ENCODE data around the gene COL21A1. TPM values are rescaled to one million over a fixed set of nuclear protein-coding genes. Genes with fewer than 3 reads are reported as not detected.

COL21A1 gene
- total RNA-seq, 1 experiment from 2014 or later, result 3.3 TPM

DNA sequence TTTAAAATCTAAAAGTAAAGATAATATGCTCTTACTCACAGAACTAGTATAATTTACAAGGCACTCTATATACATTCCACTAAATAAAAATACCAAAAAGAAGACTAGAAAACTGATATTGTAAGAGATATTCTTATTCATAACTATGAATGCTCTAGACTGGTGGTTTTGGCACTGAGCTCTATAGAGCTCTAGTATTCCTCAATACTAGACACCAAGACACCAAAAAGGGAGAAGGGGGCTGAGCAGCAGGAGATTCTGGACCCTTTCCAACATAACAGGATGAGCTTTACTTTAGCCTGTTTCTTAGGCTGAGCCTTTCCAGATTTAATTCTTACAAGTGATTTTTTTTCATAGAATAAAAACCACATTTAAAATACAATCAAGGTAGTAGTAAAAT lies 173.6 kb downstream of the COL21A1 start:
- H3K9me3 ChIP-seq (ENCODE audit: control insufficient read depth, insufficient read depth, low read depth, low read length), result peaks cover 24% of the 10 kb centered on the region; the same call in 1 of the 2 replicates
- TF ChIP-seq TCF7L2 (IDR thresholded peaks at IDR 0.05; ENCODE audit: low read depth, low read length), result no peak
- H3K27me3 ChIP-seq (ENCODE audit: control insufficient read depth, insufficient read depth, low read length), result no peaks in the 10 kb centered on the region
- CTCF ChIA-PET, result no interaction called here
- DNase-seq (ENCODE audit: low read depth, low spot score), result no peak
- intact Hi-C loops (cut with micrococcal nuclease; ENCODE audit: unreplicated experiment) (loop anchor here (10.0 kb wide), 1 partner anchor 61 kb away; no protein-coding TSS in a partner anchor), in situ Hi-C loops (cut with HindIII; ENCODE audit: low pct_unique_long_range_greater_than_20kb, low sequenced_read_pairs) (no loop called here)
- no peak overlapping the region for H3K27ac ChIP-seq (ENCODE audit: low read length)
- POLR2A ChIA-PET, result interaction anchor here (0.7 kb wide), 1 partner anchor 12 kb away, joined by 3 read pairs; no protein-coding TSS in a partner anchor
- H3K36me3 ChIP-seq (ENCODE audit: control insufficient read depth, insufficient read depth, low read length), result no peaks in the 10 kb centered on the region
- no peak overlapping the region for H3K4me3 ChIP-seq (ENCODE audit: low read depth in 2 of 2, low read length in 2 of 2)
- BruUV-seq (replicated peaks), result no TSS peak
- H3K4me1 ChIP-seq (ENCODE audit: control insufficient read depth, insufficient read depth, low read length), result no peaks in the 10 kb centered on the region
- ATAC-seq, result no peak

DNA sequence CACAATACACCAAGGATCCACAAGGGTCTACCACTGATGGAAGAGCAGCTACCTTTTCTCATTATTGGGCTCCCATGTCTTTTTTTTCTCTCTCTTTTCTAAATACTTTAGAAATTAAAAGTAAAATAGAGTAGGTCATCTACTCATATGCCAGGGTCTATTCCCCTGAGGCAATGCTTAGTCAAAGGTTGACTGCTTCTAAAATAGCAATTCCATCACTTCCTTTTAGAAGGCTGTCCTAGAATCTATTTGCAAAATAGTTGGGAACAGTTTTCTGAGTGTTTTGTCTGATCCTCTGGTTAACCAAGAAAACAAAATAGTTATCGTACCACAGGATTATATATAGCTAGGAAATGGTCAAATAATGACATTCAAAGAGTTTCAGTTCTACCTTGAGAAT lies 174.1 kb downstream of the COL21A1 start:
- DNase-seq (ENCODE audit: low read depth, low spot score), result no peak
- no peaks in the 10 kb centered on the region for H3K36me3 ChIP-seq (ENCODE audit: control insufficient read depth, insufficient read depth, low read length)
- intact Hi-C loops (cut with micrococcal nuclease; ENCODE audit: unreplicated experiment) (loop anchor here (10.0 kb wide), 1 partner anchor 61 kb away; no protein-coding TSS in a partner anchor), in situ Hi-C loops (cut with HindIII; ENCODE audit: low pct_unique_long_range_greater_than_20kb, low sequenced_read_pairs) (no loop called here)
- no peak for ATAC-seq
- ChIA-PET POLR2A (no interaction called here), CTCF (no interaction called here)
- H3K27me3 ChIP-seq (ENCODE audit: control insufficient read depth, insufficient read depth, low read length), result no peaks in the 10 kb centered on the region
- no peak for TF ChIP-seq POLR2AphosphoS5 (IDR thresholded peaks at IDR 0.05; ENCODE audit: low read depth, low read length)
- TF ChIP-seq, protein P1, sequence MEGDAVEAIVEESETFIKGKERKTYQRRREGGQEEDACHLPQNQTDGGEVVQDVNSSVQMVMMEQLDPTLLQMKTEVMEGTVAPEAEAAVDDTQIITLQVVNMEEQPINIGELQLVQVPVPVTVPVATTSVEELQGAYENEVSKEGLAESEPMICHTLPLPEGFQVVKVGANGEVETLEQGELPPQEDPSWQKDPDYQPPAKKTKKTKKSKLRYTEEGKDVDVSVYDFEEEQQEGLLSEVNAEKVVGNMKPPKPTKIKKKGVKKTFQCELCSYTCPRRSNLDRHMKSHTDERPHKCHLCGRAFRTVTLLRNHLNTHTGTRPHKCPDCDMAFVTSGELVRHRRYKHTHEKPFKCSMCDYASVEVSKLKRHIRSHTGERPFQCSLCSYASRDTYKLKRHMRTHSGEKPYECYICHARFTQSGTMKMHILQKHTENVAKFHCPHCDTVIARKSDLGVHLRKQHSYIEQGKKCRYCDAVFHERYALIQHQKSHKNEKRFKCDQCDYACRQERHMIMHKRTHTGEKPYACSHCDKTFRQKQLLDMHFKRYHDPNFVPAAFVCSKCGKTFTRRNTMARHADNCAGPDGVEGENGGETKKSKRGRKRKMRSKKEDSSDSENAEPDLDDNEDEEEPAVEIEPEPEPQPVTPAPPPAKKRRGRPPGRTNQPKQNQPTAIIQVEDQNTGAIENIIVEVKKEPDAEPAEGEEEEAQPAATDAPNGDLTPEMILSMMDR (IDR thresholded peaks at IDR 0.05), result no peak
- TF ChIP-seq TCF7L2 (IDR thresholded peaks at IDR 0.05; ENCODE audit: low read depth, low read length), result no peak
- TF ChIP-seq, protein P2, sequence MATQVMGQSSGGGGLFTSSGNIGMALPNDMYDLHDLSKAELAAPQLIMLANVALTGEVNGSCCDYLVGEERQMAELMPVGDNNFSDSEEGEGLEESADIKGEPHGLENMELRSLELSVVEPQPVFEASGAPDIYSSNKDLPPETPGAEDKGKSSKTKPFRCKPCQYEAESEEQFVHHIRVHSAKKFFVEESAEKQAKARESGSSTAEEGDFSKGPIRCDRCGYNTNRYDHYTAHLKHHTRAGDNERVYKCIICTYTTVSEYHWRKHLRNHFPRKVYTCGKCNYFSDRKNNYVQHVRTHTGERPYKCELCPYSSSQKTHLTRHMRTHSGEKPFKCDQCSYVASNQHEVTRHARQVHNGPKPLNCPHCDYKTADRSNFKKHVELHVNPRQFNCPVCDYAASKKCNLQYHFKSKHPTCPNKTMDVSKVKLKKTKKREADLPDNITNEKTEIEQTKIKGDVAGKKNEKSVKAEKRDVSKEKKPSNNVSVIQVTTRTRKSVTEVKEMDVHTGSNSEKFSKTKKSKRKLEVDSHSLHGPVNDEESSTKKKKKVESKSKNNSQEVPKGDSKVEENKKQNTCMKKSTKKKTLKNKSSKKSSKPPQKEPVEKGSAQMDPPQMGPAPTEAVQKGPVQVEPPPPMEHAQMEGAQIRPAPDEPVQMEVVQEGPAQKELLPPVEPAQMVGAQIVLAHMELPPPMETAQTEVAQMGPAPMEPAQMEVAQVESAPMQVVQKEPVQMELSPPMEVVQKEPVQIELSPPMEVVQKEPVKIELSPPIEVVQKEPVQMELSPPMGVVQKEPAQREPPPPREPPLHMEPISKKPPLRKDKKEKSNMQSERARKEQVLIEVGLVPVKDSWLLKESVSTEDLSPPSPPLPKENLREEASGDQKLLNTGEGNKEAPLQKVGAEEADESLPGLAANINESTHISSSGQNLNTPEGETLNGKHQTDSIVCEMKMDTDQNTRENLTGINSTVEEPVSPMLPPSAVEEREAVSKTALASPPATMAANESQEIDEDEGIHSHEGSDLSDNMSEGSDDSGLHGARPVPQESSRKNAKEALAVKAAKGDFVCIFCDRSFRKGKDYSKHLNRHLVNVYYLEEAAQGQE (IDR thresholded peaks at IDR 0.05; ENCODE audit: insufficient read depth in 1 of 2, low read depth in 2 of 2, low read length in 1 of 2), result no peak
- no peak for TF ChIP-seq SIN3A (IDR thresholded peaks at IDR 0.05; ENCODE audit: borderline replicate concordance, insufficient read depth, low read depth, low read length)
- BruUV-seq (replicated peaks), result no TSS peak
- no peak overlapping the region for H3K27ac ChIP-seq (ENCODE audit: low read length)
- no peak overlapping the region for H3K4me3 ChIP-seq (ENCODE audit: low read depth in 2 of 2, low read length in 2 of 2)
- no peaks in the 10 kb centered on the region for H3K4me1 ChIP-seq (ENCODE audit: control insufficient read depth, insufficient read depth, low read length)
- H3K9me3 ChIP-seq (ENCODE audit: control insufficient read depth, insufficient read depth, low read depth, low read length), result peaks cover 24% of the 10 kb centered on the region; the same call in 1 of the 2 replicates

DNA sequence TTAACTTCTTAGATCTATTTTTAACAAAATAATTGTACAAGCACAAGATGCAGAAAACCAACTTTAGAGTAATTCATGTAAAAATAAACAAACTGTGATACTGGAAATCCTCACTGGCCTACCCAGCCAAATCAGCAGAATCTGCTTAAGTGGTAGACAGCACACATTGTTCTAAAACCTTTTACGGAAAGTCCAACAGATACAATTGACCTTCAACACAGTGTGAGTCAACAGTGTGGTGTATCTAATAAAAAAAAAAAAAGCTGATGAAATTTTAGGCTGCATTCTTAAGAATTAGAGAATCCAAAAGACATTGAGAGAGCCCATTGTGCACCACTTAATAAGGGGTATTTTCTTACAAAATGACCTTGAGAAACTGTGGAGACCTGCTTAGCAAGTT lies 174.5 kb downstream of the COL21A1 start:
- ATAC-seq, result no peak

More for the DNA sequence above, 174.5 kb downstream of the COL21A1 start:
- Histone ChIP-seq H3K36me3 (ENCODE audit: control insufficient read depth, insufficient read depth, low read length) (no peaks in the 10 kb centered on the region), H3K27ac (ENCODE audit: low read length) (no peak overlapping the region), H3K4me3 (ENCODE audit: low read depth in 2 of 2, low read length in 2 of 2) (no peak overlapping the region), H3K9me3 (ENCODE audit: control insufficient read depth, insufficient read depth, low read depth, low read length) (peaks cover 23% of the 10 kb centered on the region; the same call in 1 of the 2 replicates), H3K4me1 (ENCODE audit: control insufficient read depth, insufficient read depth, low read length) (no peaks in the 10 kb centered on the region), H3K27me3 (ENCODE audit: control insufficient read depth, insufficient read depth, low read length) (no peaks in the 10 kb centered on the region)
- intact Hi-C loops (cut with micrococcal nuclease; ENCODE audit: unreplicated experiment), result loop anchor here (10.0 kb wide), 1 partner anchor 62 kb away; no protein-coding TSS in a partner anchor
- TF ChIP-seq, protein P1 (IDR thresholded peaks at IDR 0.05), result no peak
- TF ChIP-seq, protein P2 (IDR thresholded peaks at IDR 0.05; ENCODE audit: insufficient read depth in 1 of 2, low read depth in 2 of 2, low read length in 1 of 2), result no peak
- no peak for TF ChIP-seq SIN3A (IDR thresholded peaks at IDR 0.05; ENCODE audit: borderline replicate concordance, insufficient read depth, low read depth, low read length)
- no peak for TF ChIP-seq TCF7L2 (IDR thresholded peaks at IDR 0.05; ENCODE audit: low read depth, low read length)
- no peak for TF ChIP-seq POLR2AphosphoS5 (IDR thresholded peaks at IDR 0.05; ENCODE audit: low read depth, low read length)
- in situ Hi-C loops (cut with HindIII; ENCODE audit: low pct_unique_long_range_greater_than_20kb, low sequenced_read_pairs), result no loop called here
- BruUV-seq (replicated peaks), result no TSS peak
- ChIA-PET POLR2A (no interaction called here), CTCF (interaction anchor here (0.6 kb wide), 1 partner anchor 833 kb away, joined by 5 read pairs; no protein-coding TSS in a partner anchor)
- no peak for DNase-seq (ENCODE audit: low read depth, low spot score)

Data from Panc1 (cell line).